Hematopoietic multipotent progenitor cell treated with erythropoietin and hydrocortisone succinate and interleukin-3 and kit ligand, for 6 days (in vitro differentiated cells): ENCODE results near the gene SLC39A6.
"Not testable (repeated sequence)": the region's sequence is repeated elsewhere in the genome, so short reads cannot be mapped to it uniquely, and the experiment has no call there.

Experiments used
- DNase-seq: peaks from one replicate; pipeline ENCODE4 v3.0.0-alpha.2; 2015

SLC39A6 gene, protein sequence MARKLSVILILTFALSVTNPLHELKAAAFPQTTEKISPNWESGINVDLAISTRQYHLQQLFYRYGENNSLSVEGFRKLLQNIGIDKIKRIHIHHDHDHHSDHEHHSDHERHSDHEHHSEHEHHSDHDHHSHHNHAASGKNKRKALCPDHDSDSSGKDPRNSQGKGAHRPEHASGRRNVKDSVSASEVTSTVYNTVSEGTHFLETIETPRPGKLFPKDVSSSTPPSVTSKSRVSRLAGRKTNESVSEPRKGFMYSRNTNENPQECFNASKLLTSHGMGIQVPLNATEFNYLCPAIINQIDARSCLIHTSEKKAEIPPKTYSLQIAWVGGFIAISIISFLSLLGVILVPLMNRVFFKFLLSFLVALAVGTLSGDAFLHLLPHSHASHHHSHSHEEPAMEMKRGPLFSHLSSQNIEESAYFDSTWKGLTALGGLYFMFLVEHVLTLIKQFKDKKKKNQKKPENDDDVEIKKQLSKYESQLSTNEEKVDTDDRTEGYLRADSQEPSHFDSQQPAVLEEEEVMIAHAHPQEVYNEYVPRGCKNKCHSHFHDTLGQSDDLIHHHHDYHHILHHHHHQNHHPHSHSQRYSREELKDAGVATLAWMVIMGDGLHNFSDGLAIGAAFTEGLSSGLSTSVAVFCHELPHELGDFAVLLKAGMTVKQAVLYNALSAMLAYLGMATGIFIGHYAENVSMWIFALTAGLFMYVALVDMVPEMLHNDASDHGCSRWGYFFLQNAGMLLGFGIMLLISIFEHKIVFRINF

DNA sequence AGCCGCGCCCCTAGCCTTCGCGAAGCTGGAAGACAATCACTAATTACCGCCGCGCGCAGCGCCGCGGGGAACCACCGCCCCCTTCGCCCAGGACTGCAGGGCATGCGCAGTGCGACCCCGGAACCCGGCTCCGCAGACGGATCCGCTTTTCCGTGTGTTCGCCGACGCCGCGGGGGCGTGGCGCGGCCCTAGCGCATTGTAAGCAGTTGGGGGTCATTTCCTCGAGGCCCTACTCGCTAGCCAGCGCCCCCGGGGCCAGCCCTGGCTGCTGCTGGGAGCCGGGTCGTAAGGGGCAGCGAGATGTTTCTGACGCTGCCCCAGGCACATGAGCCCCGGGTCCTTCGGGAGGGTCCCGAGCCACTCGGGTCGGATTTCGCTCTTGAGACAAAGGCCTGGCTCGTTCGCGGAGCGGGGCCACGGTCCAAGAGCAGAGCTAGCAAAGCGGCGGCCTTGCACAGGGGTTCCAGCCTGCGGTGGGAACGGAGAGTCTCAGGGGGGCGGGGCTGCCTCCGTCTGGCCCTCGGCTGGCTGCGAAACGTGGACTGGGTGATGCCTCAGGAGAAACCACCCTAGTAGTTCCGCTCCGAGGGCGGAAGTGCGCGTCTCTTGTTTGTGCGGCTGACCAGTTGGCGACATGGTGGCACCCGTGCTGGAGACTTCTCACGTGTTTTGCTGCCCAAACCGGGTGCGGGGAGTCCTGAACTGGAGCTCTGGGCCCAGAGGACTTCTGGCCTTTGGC, at the start of gene SLC39A6, which contains the start of gene ELP2:
Gene SLC39A6, minus strand, starts transcription at position 41 of the 739 bp plus-strand sequence. CDS start 2,333 bp downstream, outside the sequence.
Gene ELP2, plus strand, starts transcription at position 600 of the 739 bp plus-strand sequence. Its CDS starts 35 bp downstream, at position 635.
- peak; percentile 98 for DNase-seq

DNA sequence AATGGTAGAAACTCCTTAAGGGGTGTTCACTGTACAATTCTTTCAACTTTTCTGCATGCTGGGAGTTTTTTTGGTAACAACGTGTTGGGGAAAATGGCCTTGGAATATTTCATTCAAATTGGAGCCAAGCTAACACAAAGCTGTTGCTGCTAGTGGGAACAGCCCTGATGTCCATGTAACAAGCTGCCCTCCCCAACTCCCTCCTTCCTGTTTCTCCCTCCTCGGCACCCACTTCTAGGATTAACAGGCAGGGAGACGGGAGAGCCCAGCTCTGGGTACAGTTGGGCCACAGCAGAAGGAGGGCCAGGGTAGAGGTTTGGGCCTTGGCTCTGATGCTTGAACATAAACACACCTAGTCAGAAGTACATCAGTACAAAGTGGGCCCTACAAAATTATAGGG, 48.8 kb upstream of the SLC39A6 start:
- no peak for DNase-seq

DNA sequence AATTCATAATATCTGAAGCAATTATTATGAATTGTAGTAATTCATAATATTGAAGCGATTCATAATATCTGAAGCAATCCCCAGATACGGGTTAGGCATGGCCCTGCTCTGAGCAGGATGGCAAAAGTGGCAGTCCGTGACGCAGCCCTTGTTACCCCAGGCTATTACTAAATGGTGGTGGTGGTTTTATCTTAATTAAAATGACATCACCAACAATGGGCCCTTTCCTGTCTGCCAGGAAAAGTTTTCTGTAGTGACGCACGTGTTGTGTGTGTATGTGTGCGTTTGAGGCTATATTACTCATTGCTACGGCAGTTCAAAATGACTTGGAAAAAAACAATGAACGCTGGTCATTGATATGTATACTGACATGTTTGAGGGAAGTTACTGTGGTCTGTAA, 47.6 kb upstream of the SLC39A6 start:
- no peak for DNase-seq

DNA sequence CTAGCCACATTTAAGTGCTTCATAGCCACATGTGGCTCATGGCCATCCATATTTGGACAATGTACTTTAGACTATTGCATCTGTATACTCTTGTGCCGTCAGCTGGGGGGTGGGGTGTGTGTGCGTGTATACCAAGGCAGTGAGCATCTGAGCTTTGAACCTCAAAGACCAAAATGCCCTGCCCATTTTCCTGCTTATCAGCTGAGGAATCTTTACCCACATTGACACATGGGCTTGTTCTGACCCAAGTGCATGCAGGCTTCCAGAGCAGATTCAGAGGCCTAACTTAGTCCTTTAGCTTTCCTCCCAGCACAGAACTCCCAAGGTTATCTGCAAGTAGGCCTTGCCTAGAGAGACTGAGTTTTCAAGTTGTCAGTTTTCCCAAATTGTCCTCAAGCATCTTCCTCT, 47.0 kb upstream of the SLC39A6 start:
- DNase-seq = no peak

DNA sequence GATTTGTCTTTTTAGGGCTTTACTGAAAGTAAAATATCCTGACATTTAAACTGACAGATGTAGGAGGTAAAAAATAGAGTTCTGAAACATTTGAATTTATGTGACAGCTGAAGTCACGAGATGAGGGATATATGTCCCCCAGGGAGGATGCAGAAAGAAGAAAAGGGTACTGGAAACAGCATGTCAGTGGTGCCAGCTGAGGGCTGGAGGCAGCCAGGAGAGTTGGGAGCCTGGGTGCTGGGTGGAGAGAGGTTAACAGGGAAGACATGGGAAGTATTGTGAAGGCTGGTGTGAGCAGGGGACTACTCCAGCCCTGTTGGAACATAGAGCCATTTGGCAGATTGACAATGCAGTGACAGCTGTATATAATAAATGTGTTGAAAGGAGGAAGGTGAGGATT, 46.3 kb upstream of the SLC39A6 start:
- DNase-seq = no peak

DNA sequence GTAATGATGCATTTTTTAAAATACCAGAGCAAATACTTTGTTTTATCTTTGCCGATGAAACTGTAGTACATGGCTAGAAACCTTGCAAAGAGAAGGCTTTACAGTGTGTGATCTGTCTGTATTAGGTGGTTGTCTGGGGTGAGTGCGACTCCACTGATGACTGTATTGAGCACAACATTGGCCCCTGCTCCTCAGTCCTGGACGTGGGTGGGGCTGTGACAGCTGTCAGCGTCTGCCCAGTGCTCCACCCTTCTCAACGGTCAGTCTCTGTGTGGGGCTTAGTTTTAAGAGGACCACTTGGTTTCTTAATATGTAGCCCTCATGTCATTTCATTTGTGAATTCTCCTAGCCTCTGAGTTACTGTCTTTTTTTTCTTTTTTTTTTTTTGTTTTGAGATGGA, 40.8 kb upstream of the SLC39A6 start:
- DNase-seq = no peak

DNA sequence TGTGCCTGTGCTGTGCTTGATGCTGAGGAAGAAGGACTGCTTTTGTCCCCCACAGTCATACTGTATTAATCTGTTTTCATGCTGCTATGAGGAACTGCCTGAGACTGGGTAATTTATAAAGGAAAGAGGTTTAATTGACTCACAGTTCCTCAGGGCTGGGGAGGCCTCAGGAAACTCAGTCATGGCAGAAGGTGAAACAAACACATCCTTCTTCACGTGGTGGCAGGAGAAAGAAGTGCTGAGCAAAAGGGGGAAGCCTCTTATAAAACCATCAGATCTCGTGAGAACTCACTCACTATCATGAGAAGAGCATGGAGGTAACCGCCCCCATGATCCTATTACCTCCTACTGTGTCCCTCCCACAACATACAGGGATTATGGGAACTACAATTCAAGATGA, 39.2 kb upstream of the SLC39A6 start:
- not testable (repeated sequence) for DNase-seq

DNA sequence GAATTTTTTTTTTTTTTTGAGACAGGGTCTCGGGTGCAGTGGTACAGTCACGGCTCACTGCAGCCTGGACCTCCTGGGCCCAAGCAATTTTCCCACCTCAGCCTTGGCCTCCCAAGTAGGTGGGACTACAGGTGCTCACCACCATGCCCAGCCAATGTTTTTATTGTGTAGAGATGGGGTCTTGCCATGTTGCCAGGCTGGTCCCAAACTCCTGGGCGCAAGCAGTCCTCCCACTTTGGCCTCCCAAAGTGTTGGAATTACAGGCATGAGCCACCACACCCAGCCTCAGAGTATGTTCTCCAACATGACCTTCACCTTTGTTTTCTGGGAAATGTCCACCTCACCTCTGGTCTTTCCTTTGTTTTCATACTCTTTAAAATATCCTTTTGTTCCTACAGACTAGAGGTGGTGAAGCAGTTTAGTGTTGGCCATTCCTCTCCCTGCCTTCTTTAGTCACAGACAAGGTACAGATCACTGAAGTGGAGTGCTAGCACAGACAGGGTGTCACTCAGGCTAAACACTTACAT, 38.6 kb upstream of the SLC39A6 start:
- no peak for DNase-seq

DNA sequence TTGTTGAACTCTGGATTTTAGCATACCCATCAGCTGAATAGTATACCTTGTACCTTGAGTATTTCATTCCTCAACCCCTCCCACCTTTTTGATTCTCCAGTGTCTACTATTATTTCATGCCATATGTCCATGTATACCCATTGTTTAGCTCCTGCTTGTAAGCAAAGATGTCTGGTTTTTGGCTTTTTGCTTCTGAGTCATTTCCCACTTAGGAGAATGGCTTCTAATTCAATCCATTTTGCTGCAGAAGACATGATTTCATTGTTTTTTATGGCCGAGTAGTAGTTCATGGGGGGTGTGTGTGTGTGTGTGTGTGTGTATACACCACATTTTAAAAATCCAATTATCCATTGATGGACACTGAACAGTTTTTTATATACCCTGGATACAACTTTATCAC, 33.8 kb upstream of the SLC39A6 start:
- no peak for DNase-seq

DNA sequence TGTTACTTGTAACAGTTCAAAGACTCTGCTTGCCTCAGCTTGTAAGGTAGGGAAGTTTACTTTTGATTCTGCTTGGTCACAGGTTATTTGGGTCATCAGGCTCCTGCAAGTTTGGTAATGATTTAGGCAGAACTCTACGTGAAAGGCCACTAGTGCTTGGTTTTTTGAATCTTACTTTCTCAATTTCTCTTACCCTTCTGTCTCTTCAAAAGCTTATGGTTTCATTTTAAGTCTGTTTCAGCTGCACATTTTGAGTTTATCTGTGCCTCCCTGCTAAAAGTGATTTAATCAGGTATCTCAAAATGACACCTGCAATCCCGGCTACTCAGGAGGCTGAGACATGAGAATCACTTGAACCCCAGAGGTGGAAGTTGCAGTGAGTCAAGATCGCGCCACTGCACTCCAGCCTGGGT, 31.8 kb upstream of the SLC39A6 start:
- no peak for DNase-seq

DNA sequence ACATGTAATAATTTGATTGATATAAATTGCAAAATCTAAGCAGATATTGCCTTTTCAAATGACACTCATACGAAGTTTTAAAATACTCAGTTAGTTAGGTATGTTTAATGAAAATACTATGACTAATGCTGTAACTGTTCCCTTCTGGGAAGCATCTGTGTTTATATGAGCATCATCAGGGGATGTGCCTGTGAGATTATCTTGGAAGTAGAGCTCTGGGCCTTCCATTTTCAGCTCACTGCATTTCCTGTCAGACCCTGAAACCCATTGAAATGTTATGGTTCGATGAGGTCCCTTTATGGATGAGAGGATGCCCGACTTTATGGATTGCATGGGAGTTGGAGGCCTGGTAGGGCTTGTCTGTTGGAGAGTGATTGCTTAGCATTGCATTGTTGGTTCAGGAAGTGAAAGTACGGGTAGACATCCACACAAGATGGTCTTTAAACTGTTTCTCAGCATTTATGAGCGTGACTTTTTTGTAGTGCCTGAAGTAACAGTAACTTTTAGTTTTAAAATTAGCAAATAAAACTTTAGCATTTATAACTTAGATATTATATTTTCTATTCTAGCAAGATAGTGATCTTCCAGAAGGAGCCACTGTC, 29.2 kb upstream of the SLC39A6 start:
- DNase-seq = no peak

DNA sequence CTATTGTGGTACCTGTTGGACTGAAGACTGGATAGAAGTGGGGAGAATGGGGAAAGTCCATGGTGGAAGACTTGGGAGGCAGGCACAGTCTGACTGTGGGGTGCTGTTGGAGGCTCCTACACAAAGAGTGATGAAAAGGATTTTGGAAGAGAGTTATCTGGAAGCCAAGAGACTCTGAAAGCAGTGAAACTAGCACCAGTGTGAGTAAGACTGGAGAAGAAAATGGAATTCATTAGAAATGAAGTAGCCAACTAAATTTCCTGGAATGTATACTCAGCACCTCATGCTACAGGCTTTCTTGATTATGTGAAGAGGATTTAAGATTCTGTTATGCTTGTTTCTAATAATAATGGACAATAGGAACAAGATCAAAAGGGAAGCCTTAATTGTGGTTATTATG, 28.3 kb upstream of the SLC39A6 start:
- DNase-seq = no peak

DNA sequence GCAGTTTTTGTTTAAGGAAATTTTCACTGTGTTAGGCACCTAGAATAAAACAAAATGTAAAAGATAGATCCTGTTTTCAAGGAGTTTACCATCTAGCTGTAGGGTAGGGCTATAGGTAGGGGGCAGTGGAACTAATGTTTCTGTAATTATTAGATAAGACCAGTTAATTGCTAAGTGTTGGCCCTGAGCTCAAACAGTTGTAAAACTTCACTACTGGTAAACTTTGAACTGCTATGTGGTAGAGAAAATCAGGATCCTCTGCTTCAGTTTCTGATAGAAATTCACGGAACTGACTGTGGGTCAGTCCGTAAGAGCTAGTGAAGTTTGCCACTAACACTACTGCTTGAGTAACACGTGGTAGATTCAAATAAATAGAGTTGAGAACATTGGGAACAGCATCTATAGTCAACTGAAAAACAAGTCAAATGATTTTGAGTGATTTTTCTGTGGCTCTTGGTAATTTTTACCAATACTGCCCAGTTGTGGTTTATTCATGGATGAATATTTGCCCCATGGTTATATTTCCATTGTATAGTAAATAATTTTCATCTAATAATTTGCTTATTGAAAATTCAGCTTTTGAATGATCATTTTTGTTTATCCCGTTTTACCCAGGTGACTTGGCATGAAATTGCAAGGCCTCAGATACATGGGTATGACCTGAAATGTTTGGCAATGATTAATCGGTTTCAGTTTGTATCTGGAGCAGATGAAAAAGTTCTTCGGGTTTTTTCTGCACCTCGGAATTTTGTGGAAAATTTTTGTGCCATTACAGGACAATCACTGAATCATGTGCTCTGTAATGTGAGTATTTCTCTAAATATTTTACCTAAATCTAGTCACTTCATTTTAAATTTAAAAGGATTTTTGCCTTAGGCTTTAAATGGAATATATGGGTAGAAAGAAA, 27.0 kb upstream of the SLC39A6 start:
- DNase-seq = no peak

DNA sequence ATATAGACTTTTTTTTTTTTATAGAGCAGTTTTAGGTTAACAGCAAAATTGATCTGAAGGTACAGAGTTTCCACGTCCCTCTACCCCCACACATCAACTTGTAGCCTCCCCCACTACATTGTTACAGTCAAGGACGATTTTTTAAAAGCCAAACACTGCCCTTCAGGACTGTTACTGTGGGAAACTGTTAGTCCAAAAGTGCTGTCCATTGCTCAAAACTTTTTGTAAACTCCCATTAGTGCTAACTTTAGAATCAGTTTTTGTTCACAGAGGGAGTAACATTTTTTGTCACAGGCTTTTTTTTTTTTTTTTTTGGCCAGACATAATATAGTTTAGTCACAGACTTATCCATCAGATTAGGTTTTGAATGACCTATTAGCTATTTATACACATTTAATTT, 24.6 kb upstream of the SLC39A6 start:
- DNase-seq = no peak

DNA sequence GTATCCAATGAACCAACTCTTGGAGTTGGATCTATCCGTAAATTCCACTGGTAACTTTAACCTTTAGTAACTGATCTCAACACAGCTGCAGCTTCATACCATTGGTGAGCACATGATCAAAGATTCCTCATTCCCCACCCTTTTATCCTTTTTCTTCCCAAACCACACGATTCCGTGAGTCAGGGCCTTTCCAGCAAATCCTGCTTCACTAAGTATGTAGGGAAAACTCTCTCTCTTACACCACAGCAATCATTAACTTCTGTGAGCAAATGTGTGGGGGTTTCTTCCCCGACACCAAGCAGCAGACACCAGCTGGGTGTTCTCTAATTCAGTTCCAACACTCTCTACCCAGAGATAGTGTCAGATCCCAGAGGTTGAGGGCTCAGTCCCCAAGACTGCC, 24.1 kb upstream of the SLC39A6 start:
- no peak for DNase-seq

DNA sequence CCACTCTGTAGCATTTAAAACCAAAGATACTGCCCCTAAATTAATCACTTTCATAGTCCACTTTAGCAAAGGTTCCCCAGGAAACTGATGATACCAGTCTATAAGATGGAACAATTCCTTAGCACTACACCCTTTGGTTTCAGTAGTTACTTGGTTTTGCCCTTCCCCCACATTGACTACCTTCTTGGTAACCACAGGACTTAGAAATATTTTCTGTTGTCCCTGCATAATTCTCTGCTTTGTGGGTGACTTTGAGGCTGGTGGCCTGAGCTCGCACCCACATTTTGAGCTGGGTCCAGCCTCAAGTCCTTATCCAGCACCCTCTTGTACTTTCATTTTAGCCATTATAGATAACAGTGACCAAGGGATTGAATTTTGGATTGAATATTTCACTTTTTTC, 23.6 kb upstream of the SLC39A6 start:
- DNase-seq = no peak

DNA sequence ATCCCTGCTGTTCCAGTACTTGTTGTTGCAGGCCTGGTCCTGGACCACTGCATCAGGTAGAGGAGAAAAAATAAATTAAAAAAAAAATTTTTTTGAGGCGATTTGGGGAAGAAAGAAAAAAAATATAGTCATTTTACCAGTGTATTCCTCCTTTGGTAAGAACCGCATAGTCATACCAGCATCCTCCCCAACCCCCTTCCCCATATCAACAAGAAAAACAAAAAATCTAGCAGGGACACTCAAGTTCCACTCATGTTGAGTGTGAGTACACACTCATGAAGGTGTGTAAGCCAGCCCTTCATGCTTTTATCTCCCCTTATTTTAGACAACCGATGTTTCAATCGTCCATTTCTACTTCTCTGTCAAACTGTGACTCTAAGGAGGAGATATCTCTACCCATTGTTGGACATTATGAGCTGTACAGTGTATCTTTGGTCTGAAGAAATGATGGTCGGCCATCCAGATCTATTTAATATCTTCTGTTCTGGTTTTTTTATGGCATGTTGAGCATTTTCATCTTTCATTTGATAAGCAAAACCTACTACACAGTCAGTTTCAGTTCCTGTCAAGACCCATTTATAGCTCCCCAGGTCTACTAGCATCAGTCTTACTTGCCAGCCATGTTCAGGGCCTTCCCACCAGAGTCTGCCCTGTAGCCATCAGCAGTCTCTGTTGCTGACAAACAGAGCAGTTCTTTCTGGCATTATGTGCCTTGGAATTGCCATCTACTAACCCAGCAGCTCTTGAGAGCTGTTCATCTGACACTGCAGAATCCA, 20.6 kb upstream of the SLC39A6 start:
- no peak for DNase-seq

DNA sequence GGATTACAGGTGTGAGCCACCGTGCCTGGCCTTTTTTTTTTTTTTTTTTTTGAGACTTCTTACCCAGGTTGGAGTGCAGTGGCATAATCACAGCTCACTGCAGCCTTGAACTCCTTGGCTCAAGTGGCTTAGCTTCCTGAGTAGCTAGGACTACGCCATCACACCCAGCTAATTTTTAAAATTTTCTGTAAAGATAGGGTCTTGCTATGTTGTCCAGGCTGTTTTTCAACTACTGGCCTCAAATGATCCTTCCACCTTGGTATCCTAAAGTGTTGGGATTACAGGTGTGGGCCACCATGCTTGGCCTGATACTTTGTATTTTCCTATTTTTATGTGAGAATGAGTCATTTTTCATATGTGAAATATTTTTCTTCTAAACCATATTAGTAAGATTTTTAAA, 14.3 kb upstream of the SLC39A6 start:
- no peak for DNase-seq

DNA sequence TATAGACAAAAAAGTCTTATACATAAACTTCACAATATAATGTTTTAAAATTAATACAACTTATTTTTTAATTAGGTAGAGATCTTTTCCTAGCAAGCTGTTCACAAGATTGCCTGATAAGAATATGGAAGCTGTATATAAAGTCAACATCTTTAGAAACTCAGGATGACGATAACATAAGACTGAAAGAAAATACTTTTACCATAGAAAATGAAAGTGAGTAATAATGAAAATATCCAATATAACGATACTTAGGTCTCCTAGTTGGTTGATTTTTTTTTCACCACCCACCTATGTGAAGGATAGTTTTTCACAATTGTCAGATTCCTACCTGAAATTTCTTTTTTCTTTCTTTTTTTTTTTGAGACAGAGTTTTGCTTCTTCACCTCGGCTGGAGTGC, 13.6 kb upstream of the SLC39A6 start:
- no peak for DNase-seq

DNA sequence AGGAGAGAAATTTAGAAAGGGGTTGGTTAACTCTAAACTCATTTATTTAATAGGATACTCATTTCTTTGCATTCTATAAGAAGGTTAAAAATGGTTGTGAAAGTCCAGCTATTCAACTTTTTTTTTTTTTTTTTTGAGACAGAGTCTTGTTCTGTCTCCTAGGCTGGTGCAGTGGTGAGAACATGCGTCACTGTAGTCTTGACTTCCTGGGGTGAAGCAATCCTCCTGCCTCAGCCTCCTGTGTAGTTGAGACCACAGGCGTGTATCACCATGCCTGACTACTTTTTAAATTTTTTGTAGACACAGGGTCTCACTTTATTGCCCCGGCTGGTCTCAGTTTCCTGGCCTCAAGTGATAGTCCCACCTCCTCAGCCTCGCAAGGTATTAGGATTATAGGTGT, 12.4 kb upstream of the SLC39A6 start:
- DNase-seq = no peak

DNA sequence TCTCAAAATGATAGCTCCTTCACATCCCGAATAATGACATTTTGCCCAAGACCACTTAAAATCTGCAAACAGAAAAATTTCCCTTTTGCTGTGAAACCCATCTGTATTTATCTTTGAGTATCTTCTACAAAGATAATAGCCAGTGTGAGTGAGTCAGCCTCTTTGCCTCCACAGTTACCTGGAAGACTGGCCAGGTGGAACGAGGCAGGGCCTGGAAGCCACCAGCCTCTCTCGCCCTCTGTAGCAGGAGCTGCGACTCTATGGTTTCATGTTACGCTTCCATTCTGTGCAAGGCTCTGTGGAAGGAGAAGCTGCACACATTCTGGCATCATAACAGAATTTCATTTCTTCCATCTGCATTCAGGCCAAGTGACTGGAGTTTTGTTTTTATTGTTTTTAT, 10.1 kb upstream of the SLC39A6 start:
- DNase-seq = no peak
